HCEC 1CT (cell line): ENCODE data around the gene ABHD16A.
"Not testable (repeated sequence)": the region's sequence is repeated elsewhere in the genome, so short reads cannot be mapped to it uniquely, and the experiment has no call there.

ENCODE experiments used
- DNase-seq: peaks from one replicate; pipeline ENCODE4 v3.0.0-alpha.2; 2017

ABHD16A gene

GRCh38 chr6:31713991-31714684 lies 11.0 kb upstream of the ABHD16A start:
- DNase-seq: no peak

GRCh38 chr6:31713465-31713864 lies 10.3 kb upstream of the ABHD16A start:
- no peak for DNase-seq

GRCh38 chr6:31712296-31712695 lies 9.2 kb upstream of the ABHD16A start:
- DNase-seq: no peak

DNA sequence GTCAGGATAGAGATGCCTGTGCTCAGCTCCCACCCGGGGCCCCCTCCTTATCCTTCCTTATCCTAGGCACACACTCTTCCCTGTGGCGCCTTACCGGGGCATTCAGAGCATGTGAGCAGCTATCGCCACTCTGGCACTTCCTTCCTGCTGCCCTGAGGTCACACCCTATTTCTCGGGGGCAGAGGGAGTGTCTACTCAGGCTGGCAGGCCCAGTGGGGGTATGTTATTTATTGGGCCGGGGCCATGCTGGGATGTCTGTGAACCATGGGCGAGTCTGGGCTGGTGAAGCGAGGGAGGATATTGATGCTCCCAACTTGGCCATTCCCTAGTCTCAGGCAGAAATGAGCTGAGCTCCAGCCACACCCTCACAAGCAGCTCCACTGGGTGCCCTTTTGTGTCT lies 8.1 kb upstream of the ABHD16A start:
- no peak for DNase-seq

DNA sequence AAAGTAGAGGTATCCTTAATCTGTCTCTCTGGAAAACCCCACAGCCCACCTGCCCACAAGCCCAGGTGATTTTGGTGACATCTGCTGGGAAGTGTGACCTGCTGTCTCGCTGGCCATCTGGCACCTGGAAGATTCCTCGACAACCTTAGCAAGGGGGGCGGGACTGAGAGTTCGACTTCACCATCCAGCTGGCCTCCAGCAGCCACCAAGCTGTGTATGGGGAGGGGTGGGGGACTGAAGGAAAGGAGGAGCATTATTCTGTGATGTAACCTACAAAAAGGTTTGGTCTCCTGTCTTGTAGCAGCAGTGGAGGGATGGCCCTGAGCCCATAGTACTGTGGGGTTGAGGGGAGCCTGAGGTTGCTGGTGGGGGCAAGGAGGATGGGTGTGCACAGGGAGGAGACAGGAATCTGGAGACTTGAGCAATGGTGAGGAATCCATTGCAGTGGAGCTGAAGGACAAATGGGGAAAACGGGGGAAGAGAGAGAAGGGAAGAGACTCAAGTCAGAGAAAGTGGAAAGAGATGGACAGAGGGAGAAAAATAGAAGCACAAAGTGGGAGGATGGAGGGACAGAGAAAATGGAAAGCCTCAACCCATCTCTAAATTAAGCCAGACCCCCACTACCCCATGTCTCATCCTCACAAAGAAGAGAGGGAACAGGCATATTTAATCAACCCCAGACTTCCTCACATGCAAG lies 7.5 kb upstream of the ABHD16A start:
- no peak for DNase-seq

GRCh38 chr6:31709157-31709556 lies 6.0 kb upstream of the ABHD16A start:
- not testable (repeated sequence) for DNase-seq

GRCh38 chr6:31708224-31708623 lies 5.1 kb upstream of the ABHD16A start:
- DNase-seq: no peak

GRCh38 chr6:31707701-31708100 lies 4.6 kb upstream of the ABHD16A start:
- DNase-seq: no peak

GRCh38 chr6:31706599-31706998 lies 3.5 kb upstream of the ABHD16A start, which contains the start of gene LY6G6F:
Gene LY6G6F, plus strand, starts transcription at chr6:31706866. Its CDS starts 41 bp downstream, at chr6:31706907.
- no peak for DNase-seq

- DNase-seq: no peak
Measured at GRCh38 chr6:31705931-31706330, 2.8 kb upstream of the ABHD16A start.

GRCh38 chr6:31702405-31702818 lies 712 bp downstream of the ABHD16A start:
- DNase-seq: no peak

- DNase-seq: no peak
Measured at GRCh38 chr6:31701666-31702404, 1.3 kb downstream of the ABHD16A start.

- no peak for DNase-seq
Measured at GRCh38 chr6:31700740-31701401, 2.3 kb downstream of the ABHD16A start.

GRCh38 chr6:31697555-31697954 lies 5.6 kb downstream of the ABHD16A start:
- DNase-seq: no peak

GRCh38 chr6:31693535-31693934 lies 9.6 kb downstream of the ABHD16A start:
- DNase-seq: no peak

DNA sequence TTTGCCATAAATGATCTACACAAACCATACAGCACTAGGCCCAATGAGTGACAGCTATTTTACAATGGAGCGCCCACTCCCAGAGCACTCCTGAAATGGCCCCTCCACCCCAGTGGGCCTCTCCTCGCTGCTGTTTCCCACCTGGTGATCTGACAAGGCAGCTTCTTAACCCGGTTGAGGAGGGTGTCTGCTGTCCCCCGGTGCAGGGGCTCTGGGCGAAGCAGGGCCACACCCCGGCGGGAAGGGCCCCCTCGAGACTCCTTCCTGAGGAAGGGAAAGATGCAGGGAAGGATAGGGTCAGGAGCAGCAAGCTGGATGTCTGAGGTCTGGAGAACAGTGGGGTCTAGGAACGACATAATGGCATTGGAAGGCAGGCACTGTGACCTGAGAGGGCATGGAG lies 10.2 kb downstream of the ABHD16A start:
- no peak for DNase-seq

- no peak for DNase-seq
Measured at GRCh38 chr6:31692353-31692752, 10.8 kb downstream of the ABHD16A start.

GRCh38 chr6:31691564-31692108 lies 11.5 kb downstream of the ABHD16A start:
- no peak for DNase-seq

GRCh38 chr6:31691078-31691463 lies 12.1 kb downstream of the ABHD16A start:
- no peak for DNase-seq

GRCh38 chr6:31690231-31691077 lies 12.7 kb downstream of the ABHD16A start:
- DNase-seq: no peak

DNA sequence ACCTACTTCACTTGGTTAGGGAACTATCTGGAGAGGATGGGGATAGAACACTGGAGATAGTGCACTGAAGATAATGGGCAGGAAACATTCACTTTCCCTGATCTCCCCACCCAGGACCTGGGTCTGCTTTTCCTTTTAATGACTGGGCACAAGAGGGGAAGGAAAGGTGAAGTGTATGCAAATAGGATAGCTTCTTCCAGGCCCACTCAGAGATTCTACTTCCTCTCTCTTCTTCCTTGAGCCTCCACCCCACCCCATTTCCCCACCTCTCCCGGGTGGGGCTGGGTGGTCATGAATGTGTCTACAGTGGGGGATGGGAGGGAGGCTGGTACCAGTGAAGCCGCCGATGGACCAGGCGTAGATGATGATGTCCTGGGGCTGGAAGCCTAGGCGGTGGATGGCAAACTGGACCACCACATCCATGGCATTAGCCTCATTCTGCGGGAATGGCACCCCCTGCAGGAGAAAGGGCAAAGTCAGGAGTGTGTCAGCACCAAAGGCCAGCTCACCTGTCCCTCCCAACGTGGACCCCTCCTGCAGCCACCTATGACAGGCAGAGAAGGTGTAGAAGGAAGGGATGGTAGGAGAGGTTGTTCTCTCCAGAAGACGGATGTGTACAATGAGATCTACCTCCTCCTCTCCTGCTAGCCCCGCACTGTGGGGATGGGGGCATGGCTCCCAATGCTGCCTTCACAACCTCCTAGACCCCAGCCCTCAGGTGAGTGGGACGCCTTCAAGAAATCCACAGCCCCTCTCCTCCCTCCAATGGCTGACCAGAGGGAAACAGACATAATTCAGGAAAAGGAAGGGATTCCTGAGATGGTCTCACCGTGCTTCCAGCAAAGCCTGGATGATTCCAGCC lies 13.6 kb downstream of the ABHD16A start:
- DNase-seq: no peak
